Uterus (tissue), 2 donors: ENCODE measurements around the gene ZNF407.

ENCODE experiments used
- CTCF ChIP-seq, 4 experiments: fragments of 200-600 bp in 2 of 4; fragments of 450-650 bp in 2 of 4; sonication (generic) in 2 of 4; IDR thresholded peaks; one replicate each; pipeline ENCODE4 v1.5.1; 2016 to 2019; ENCODE audit warnings: antibody characterized with exemption in 4 of 4, mild to moderate bottlenecking in 2 of 4, moderate library complexity in 1 of 4
- POLR2A ChIP-seq, 2 donors: fragments of 450-650 bp; IDR thresholded peaks; one replicate each; pipeline ENCODE4 v1.6.1; 2016; ENCODE audit warnings: antibody characterized with exemption in 2 of 2, mild to moderate bottlenecking in 1 of 2, moderate library complexity in 1 of 2

GRCh38 chr18:75114231-75114764 lies 516.6 kb downstream of the ZNF407 start:
- no peak for TF ChIP-seq POLR2A (IDR thresholded peaks at IDR 0.05)
- TF ChIP-seq CTCF (IDR thresholded peaks at IDR 0.05): no peak
